DOHH2 (cell line): ENCODE measurements around the gene JAK3.
"Not testable (repeated sequence)": the region's sequence is repeated elsewhere in the genome, so short reads cannot be mapped to it uniquely, and the experiment has no call there.

ENCODE experiments used
- H3F3A ChIP-seq: fragments of 200-600 bp; sonication (generic), shearing (Covaris generic); 2 replicates; pipeline ENCODE4 v1.6.0; 2016; ENCODE audit warnings: antibody characterized with exemption, mild to moderate bottlenecking; ENCODE audit not compliant: control insufficient read depth, insufficient read depth
- H3K27ac ChIP-seq: fragments of 200-600 bp; sonication (generic); 2 replicates; pipeline ENCODE4 v1.5.1; 2014; ENCODE audit warnings: low read depth, mild to moderate bottlenecking, low read length, moderate library complexity
- H3K27me3 ChIP-seq: fragments of 200-600 bp; sonication (generic); 2 replicates; pipeline ENCODE4 v1.6.1; 2014; ENCODE audit warnings: mild to moderate bottlenecking, low read length, mixed read lengths; ENCODE audit not compliant: control insufficient read depth
- H3K36me3 ChIP-seq: fragments of 200-600 bp; sonication (generic); 2 replicates; pipeline ENCODE4 v1.6.1; 2014; ENCODE audit warnings: mild to moderate bottlenecking, low read length, moderate library complexity, mixed read lengths; ENCODE audit not compliant: control insufficient read depth
- H3K4me1 ChIP-seq: fragments of 200-600 bp; sonication (generic); 2 replicates; pipeline ENCODE4 v1.6.1; 2014; ENCODE audit warnings: mild to moderate bottlenecking, low read length, mixed read lengths; ENCODE audit not compliant: control insufficient read depth
- H3K4me2 ChIP-seq: fragments of 200-600 bp; sonication (generic); 2 replicates; pipeline ENCODE4 v1.6.0; 2014; ENCODE audit warnings: mild to moderate bottlenecking, low read length, moderate library complexity
- H3K4me3 ChIP-seq: fragments of 200-600 bp; sonication (generic); 2 replicates; pipeline ENCODE4 v1.5.1; 2014; ENCODE audit warnings: mild to moderate bottlenecking, low read length, mixed read lengths
- H3K79me2 ChIP-seq: fragments of 200-600 bp; sonication (generic); 2 replicates; pipeline ENCODE4 v1.6.1; 2014; ENCODE audit warnings: mild to moderate bottlenecking, low read length, mixed read lengths; ENCODE audit not compliant: control insufficient read depth
- H3K9me2 ChIP-seq: fragments of 200-600 bp; sonication (generic); replicated peaks from 2 replicates; pipeline ENCODE4 v1.6.1; 2014; ENCODE audit warnings: mild to moderate bottlenecking, low read length, mixed read lengths; ENCODE audit not compliant: control insufficient read depth
- H3K9me3 ChIP-seq: fragments of 200-600 bp; sonication (generic); 2 replicates; pipeline ENCODE4 v1.6.1; 2014; ENCODE audit warnings: antibody characterized with exemption, low read length, mixed read lengths; ENCODE audit not compliant: control insufficient read depth, insufficient read depth
- H4K20me1 ChIP-seq: fragments of 200-600 bp; sonication (generic); 2 replicates; pipeline ENCODE4 v1.6.0; 2014; ENCODE audit warnings: low read depth, mild to moderate bottlenecking, antibody characterized with exemption, low read length, moderate library complexity; ENCODE audit not compliant: control insufficient read depth, insufficient read depth
- CTCF ChIP-seq: fragments of 200-600 bp; sonication (generic); IDR thresholded peaks from one replicate; pipeline ENCODE4 v1.5.1; 2014; ENCODE audit warnings: antibody characterized with exemption, mild to moderate bottlenecking, low read depth, low read length; ENCODE audit not compliant: poor library complexity, severe bottlenecking
- EZH2phosphoT487 ChIP-seq: fragments of 200-600 bp; sonication (generic); IDR thresholded peaks from 2 replicates; pipeline ENCODE4 v1.6.1; 2017; ENCODE audit warnings: borderline replicate concordance, mild to moderate bottlenecking, antibody characterized with exemption, low read length, moderate library complexity, mixed read lengths

Gene JAK3

DNA sequence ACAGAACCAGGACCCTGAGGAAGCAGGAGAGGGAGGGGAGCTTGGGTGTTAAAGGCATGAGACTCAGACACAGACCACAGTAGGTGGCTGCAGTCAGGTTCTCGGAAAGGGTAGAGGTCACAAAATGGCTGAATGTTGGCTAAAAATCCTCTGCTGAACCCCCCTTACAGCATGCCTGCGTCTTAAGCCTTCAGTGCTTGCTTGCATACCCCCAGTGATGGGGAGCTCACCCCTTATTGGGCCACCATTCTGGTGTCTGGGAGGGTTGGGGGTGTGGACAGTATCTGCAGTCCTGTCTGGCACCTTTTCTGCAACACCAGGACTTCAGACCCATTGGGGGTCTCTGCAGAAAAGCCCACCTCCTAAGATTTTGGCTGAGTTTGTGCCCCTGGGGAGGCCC lies 67.0 kb downstream of the JAK3 start:
- no peaks in the 10 kb centered on the region for H3K9me2 ChIP-seq
- no peak overlapping the region for H3K4me3 ChIP-seq
- H3K36me3 ChIP-seq: peaks cover 63% of the 10 kb centered on the region
- H3K27me3 ChIP-seq: no peaks in the 10 kb centered on the region
- H3K9me3 ChIP-seq: no peaks in the 10 kb centered on the region
- H3K4me2 ChIP-seq: no peak overlapping the region
- H3K27ac ChIP-seq: no peak overlapping the region
- peaks cover 34% of the 10 kb centered on the region for H3K4me1 ChIP-seq
- peaks cover 4% of the 10 kb centered on the region; the same call in 1 of the 2 replicates for H4K20me1 ChIP-seq
- H3F3A ChIP-seq: peaks cover 2% of the 10 kb centered on the region
- H3K79me2 ChIP-seq: no peaks in the 10 kb centered on the region
- no peak for TF ChIP-seq EZH2phosphoT487
- no peak for TF ChIP-seq CTCF

DNA sequence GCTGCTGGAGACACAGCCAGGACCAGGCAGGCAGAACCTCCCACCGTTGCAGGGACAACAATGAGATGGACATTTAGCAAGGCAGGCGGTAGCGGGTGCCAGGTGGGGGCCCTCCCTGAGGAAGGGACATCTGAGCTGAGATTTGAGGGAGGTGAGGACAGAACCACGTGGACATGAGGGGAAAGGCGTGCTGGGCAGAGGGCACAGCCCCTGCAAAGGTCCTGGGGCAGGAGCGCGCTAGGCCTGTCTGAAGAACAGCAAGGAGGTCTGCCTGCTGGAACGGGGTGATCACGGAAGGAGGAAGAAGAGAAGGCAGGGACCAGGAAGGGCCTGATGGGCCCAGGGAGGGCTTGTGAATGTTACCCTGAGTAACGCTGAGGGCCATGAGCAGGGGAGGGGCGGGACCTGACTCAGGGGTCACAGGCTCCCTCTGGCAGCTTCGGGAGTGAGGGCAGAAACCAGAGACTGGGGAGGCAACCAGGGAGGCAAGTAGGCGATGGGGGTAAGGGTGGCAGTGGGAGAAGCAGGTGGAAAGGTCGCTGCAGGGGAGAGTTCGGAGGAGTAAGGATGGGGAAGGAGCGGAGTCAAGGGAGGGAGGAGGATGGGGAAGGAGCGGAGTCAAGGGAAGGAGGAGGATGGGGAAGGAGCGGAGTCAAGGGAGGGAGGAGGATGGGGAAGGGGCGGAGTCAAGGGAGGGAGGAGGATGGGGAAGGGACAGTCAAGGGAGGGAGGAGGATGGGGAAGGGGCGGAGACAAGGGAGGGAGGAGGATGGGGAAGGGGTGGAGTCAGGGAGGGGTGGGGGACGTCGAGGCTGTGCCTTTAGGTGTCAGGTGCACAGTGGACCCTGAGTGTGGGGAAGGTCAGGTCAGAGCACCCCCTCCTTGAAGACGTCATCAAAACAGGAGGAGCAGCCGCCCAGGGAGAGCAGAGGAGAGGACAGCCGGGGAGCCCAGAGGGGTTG lies 68.5 kb downstream of the JAK3 start:
- no peak overlapping the region for H3K27ac ChIP-seq
- H3K4me3 ChIP-seq: no peak overlapping the region
- no peaks in the 10 kb centered on the region for H3K79me2 ChIP-seq
- H3K4me1 ChIP-seq: peaks cover 46% of the 10 kb centered on the region
- TF ChIP-seq CTCF: no peak
- TF ChIP-seq EZH2phosphoT487: no peak
- no peaks in the 10 kb centered on the region for H3K9me2 ChIP-seq
- no peaks in the 10 kb centered on the region for H3K27me3 ChIP-seq
- H3F3A ChIP-seq: peaks cover 2% of the 10 kb centered on the region
- peaks cover 69% of the 10 kb centered on the region for H3K36me3 ChIP-seq
- no peaks in the 10 kb centered on the region; the same call in 1 of the 2 replicates for H4K20me1 ChIP-seq
- no peak overlapping the region for H3K4me2 ChIP-seq
- no peaks in the 10 kb centered on the region for H3K9me3 ChIP-seq

- Histone ChIP-seq H3K79me2 (no peaks in the 10 kb centered on the region), H3K4me3 (no peak overlapping the region), H3K9me2 (no peaks in the 10 kb centered on the region), H3K4me2 (no peak overlapping the region), H3K4me1 (peaks cover 46% of the 10 kb centered on the region), H3K27me3 (no peaks in the 10 kb centered on the region), H3K27ac (no peak overlapping the region), H4K20me1 (no peaks in the 10 kb centered on the region), H3F3A (peaks cover 2% of the 10 kb centered on the region), H3K9me3 (no peaks in the 10 kb centered on the region), H3K36me3 (peaks cover 68% of the 10 kb centered on the region)
- TF ChIP-seq CTCF: no peak
- TF ChIP-seq EZH2phosphoT487: no peak
These were observed 69.4 kb downstream of the JAK3 start for GRCh38 chr19:17778251-17778967.

DNA sequence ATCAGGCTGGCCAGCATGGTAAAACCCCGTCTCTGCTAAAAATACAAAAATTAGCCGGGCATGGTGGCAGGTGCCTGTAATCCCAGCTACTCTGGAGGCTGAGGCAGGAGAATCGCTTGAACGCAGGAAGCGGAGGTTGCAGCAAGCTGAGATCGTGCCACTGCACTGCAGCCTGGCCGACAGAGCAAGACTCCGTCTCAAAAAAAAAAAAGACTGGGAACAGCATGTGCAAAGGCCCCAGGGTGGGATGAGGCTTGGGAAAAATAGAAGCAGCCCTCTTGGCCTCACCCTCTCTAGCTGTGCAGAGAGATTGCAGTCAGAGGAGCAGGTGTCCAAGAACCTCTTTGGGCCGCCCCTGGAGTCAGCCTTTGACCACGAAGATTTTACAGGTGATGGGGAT lies 69.9 kb downstream of the JAK3 start:
- Histone ChIP-seq H3K4me1 (peaks cover 46% of the 10 kb centered on the region), H3K36me3 (peaks cover 74% of the 10 kb centered on the region)
- not testable (repeated sequence) for H3K9me3 ChIP-seq, H3F3A ChIP-seq, H4K20me1 ChIP-seq, H3K27ac ChIP-seq, H3K27me3 ChIP-seq, H3K4me2 ChIP-seq, H3K79me2 ChIP-seq, H3K9me2 ChIP-seq, H3K4me3 ChIP-seq
